Measurements from ENCODE around the gene SYNRG. TPM values are rescaled to one million over a fixed set of nuclear protein-coding genes. Genes with fewer than 3 reads are reported as not detected.

The SYNRG gene
- total RNA-seq, 1 experiment from 2014 or later: 9.7 TPM

- Histone ChIP-seq H3K79me2 (ENCODE audit: low read length) (no peaks in the 10 kb centered on the region), H3K36me3 (ENCODE audit: low read depth, low read length) (no peaks in the 10 kb centered on the region), H3F3A (ENCODE audit: low read length, unreplicated experiment) (no peaks in the 10 kb centered on the region), H3K9ac (ENCODE audit: low read length) (no peak overlapping the region), H3K9me3 (ENCODE audit: low read length) (no peaks in the 10 kb centered on the region), H4K20me1 (ENCODE audit: low read length) (no peaks in the 10 kb centered on the region), H3K27me3 (ENCODE audit: low read length) (no peaks in the 10 kb centered on the region), H3K4me2 (ENCODE audit: low read length) (no peak overlapping the region), H3K27ac (ENCODE audit: low read length) (no peak overlapping the region), H3K9me2 (replicated peaks; ENCODE audit: low read length) (no peaks in the 10 kb centered on the region), H2AFZ (ENCODE audit: low read length) (no peak overlapping the region), H3K4me3 (ENCODE audit: low read length) (no peak overlapping the region), H3K4me1 (ENCODE audit: insufficient read depth, low read length) (no peaks in the 10 kb centered on the region)
- BruUV-seq (replicated peaks): no TSS peak
- ATAC-seq (no peak), DNase-seq (no peak)
- TF ChIP-seq EZH2 (IDR thresholded peaks at IDR 0.05; ENCODE audit: low read length, unreplicated experiment): no peak
- TF ChIP-seq, protein P1, sequence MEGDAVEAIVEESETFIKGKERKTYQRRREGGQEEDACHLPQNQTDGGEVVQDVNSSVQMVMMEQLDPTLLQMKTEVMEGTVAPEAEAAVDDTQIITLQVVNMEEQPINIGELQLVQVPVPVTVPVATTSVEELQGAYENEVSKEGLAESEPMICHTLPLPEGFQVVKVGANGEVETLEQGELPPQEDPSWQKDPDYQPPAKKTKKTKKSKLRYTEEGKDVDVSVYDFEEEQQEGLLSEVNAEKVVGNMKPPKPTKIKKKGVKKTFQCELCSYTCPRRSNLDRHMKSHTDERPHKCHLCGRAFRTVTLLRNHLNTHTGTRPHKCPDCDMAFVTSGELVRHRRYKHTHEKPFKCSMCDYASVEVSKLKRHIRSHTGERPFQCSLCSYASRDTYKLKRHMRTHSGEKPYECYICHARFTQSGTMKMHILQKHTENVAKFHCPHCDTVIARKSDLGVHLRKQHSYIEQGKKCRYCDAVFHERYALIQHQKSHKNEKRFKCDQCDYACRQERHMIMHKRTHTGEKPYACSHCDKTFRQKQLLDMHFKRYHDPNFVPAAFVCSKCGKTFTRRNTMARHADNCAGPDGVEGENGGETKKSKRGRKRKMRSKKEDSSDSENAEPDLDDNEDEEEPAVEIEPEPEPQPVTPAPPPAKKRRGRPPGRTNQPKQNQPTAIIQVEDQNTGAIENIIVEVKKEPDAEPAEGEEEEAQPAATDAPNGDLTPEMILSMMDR (conservative IDR thresholded peaks at IDR 0.05; ENCODE audit: low read depth, low read length): no peak
- TF ChIP-seq EZH2phosphoT487 (IDR thresholded peaks at IDR 0.05; ENCODE audit: borderline replicate concordance, low read length): no peak
- intact Hi-C loops (cut with micrococcal nuclease): no loop called here
- ChIA-PET POLR2A (ENCODE audit: unreplicated experiment) (interaction anchor here (0.6 kb wide), 1 partner anchor 30 kb away, joined by 3 read pairs; no protein-coding TSS in a partner anchor), CTCF (no interaction called here)
Measured at GRCh38 chr17:37551788-37552187, 57.4 kb downstream of the SYNRG start.

DNA sequence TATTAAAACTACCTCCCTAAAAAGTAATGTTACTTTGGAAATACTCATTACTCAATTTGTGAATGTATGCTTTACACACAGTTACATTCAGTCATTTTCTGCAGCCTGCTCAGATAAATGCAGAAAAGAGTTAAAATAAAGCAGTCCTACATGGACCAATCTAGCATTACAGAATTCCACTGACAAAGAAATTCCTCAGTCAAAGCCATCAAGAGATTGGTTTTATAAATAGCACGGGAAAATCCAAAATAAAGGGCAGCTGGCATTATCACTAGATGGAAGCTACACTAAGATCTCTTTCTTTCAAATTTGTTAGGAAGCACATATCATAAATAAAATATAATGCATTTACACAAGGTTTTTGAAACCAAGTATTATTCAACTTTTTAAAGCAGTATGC is 61.2 kb downstream of the SYNRG start:
- ChIA-PET CTCF (no interaction called here), POLR2A (ENCODE audit: unreplicated experiment) (no interaction called here)
- intact Hi-C loops (cut with micrococcal nuclease): no loop called here
- Histone ChIP-seq H3K4me2 (ENCODE audit: low read length) (no peak overlapping the region), H3K36me3 (ENCODE audit: low read depth, low read length) (no peaks in the 10 kb centered on the region), H2AFZ (ENCODE audit: low read length) (no peak overlapping the region), H3K79me2 (ENCODE audit: low read length) (no peaks in the 10 kb centered on the region), H3K9me3 (ENCODE audit: low read length) (no peaks in the 10 kb centered on the region), H4K20me1 (ENCODE audit: low read length) (no peaks in the 10 kb centered on the region), H3K9ac (ENCODE audit: low read length) (no peak overlapping the region), H3F3A (ENCODE audit: low read length, unreplicated experiment) (no peaks in the 10 kb centered on the region), H3K4me3 (ENCODE audit: low read length) (no peak overlapping the region), H3K4me1 (ENCODE audit: insufficient read depth, low read length) (no peaks in the 10 kb centered on the region), H3K27me3 (ENCODE audit: low read length) (no peaks in the 10 kb centered on the region), H3K27ac (ENCODE audit: low read length) (no peak overlapping the region), H3K9me2 (replicated peaks; ENCODE audit: low read length) (no peaks in the 10 kb centered on the region)
- no peak for TF ChIP-seq EZH2phosphoT487 (IDR thresholded peaks at IDR 0.05; ENCODE audit: borderline replicate concordance, low read length)
- TF ChIP-seq EZH2 (IDR thresholded peaks at IDR 0.05; ENCODE audit: low read length, unreplicated experiment): no peak
- TF ChIP-seq, protein P1 (conservative IDR thresholded peaks at IDR 0.05; ENCODE audit: low read depth, low read length): no peak
- DNase-seq (no peak), ATAC-seq (no peak)
- no TSS peak for BruUV-seq (replicated peaks)

GRCh38 chr17:37546302-37546701 is 62.9 kb downstream of the SYNRG start:
- ATAC-seq (no peak), DNase-seq (no peak)
- no peak overlapping the region for H3K27ac ChIP-seq (ENCODE audit: low read length)
- TF ChIP-seq EZH2 (IDR thresholded peaks at IDR 0.05; ENCODE audit: low read length, unreplicated experiment) (no peak), EZH2phosphoT487 (IDR thresholded peaks at IDR 0.05; ENCODE audit: borderline replicate concordance, low read length) (no peak)
- TF ChIP-seq, protein P1 (conservative IDR thresholded peaks at IDR 0.05; ENCODE audit: low read depth, low read length): no peak
- H3K36me3 ChIP-seq (ENCODE audit: low read depth, low read length): peaks cover 8% of the 10 kb centered on the region; the same call in 1 of the 2 replicates
- H3K27me3 ChIP-seq (ENCODE audit: low read length): no peaks in the 10 kb centered on the region
- H3K9me3 ChIP-seq (ENCODE audit: low read length): no peaks in the 10 kb centered on the region
- CTCF ChIA-PET: interaction anchor here (0.5 kb wide), 1 partner anchor 270 kb away, joined by 3 read pairs; no protein-coding TSS in a partner anchor
- no peak overlapping the region for H2AFZ ChIP-seq (ENCODE audit: low read length)
- H3K4me2 ChIP-seq (ENCODE audit: low read length): no peak overlapping the region
- no peak overlapping the region for H3K9ac ChIP-seq (ENCODE audit: low read length)
- POLR2A ChIA-PET (ENCODE audit: unreplicated experiment): no interaction called here
- H3F3A ChIP-seq (ENCODE audit: low read length, unreplicated experiment): no peaks in the 10 kb centered on the region
- H3K79me2 ChIP-seq (ENCODE audit: low read length): no peaks in the 10 kb centered on the region
- no peak overlapping the region for H3K4me3 ChIP-seq (ENCODE audit: low read length)
- BruUV-seq (replicated peaks): no TSS peak
- no peaks in the 10 kb centered on the region for H3K4me1 ChIP-seq (ENCODE audit: insufficient read depth, low read length)
- no peaks in the 10 kb centered on the region for H3K9me2 ChIP-seq (replicated peaks; ENCODE audit: low read length)
- intact Hi-C loops (cut with micrococcal nuclease): no loop called here
- no peaks in the 10 kb centered on the region for H4K20me1 ChIP-seq (ENCODE audit: low read length)
